Measurements from ENCODE around the gene KITLG.
"Not testable (repeated sequence)": the region's sequence is repeated elsewhere in the genome, so short reads cannot be mapped to it uniquely, and the experiment has no call there.

Gene KITLG

DNA sequence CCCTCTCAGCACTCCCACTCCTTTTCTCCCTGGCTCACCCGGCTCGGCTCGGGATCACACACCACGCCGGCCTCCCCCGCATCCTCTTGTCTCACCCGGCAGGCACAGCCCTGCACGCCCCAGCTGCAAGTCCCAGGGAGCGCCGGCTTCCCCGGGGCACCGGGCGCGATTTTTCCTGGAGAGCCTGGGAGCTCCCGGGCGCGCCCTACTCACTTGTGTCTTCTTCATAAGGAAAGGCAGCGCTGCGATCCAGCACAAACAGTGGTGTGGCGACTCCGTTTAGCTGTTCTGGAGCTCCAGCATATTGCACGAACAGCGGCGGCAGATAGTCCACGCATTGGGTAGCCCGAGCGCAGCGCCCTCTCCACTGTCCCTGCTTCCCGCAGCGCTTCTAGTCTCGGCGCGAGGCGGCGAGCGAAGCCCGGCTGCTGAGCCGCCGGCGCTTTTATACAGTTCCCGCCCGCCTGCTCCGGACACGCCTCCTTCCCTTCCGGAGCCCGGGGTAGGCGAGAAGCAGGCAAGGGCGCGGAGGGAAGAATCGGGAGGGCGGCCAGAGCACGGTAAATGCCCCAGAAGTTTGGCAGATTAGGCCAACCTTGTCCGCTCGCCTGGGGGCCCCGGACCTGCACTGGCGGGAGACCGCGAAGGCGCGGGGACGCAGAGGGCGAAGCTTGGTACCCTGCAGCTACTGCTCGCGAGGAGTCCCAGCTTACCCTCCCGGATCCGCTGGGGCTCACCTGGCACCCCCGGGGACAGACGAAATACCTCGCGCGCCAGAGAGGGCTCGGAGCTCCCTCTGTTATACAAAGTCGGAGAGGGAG, at the start of gene KITLG:
TSS of gene KITLG (minus strand) at position 421 of the 821 bp plus-strand sequence. CDS start at position 228, 193 bp downstream.
- DNase-seq, result peak; percentile 84

- peak; percentile 54 for DNase-seq
These were observed 48.7 kb upstream of the KITLG start for GRCh38 chr12:88628856-88629509.

DNA sequence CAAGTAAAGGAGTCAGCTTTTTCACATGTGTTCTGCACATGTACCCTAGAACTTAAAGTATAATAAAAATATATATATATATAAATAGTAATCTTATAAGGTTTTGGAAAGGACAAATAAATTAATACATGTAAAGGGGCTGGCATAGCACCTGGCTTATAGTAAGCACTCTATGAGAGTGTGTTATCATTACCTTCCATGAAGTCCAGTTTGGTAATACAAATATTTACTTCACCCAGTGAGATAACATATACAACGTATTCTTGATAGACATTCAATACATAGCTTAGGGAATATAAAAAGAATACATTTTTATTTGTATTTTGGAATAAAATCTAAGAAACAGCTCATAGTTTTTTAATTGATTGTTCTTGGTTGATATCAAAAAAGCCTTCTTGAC, 47.8 kb upstream of the KITLG start:
- not testable (repeated sequence) for DNase-seq

DNA sequence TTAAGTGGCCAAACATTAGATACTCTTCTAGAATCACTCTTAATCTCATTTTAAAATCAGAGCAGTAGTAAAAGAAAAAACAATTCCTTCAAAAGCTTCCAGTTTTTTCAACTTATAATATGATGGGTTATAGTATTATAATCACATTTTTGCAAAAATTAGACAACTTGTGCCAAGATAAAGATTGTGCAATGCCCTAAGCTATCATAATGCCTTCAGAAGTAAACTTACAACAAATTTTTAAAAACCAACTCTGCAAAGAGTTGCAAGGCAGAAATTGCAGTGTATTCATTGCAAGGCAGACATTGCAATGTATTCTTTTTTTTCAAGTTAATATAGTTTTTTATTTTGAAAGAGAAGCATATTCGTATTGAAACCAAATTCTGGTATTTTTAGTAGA, 47.2 kb upstream of the KITLG start:
- no peak for DNase-seq

DNA sequence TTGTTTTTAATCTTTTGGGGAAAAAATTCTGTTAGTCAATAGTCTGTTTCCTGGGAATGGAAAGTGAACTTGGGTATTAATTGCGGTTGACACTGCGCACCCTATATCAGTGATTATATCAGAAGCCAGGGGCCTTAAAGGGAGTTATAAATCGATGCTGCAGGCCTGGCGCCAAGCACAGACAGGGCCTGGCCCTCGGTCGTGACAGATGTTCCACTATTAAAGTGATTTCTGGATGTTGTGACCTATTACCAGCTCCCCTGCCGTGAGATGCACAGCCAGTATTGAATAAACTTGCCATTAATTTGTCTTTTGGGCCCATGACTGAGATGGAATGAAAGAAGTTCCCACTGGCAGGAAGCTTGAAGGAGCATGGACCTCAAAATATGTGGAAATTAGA, 45.1 kb upstream of the KITLG start:
- no peak for DNase-seq

GRCh38 chr12:88624911-88625310, 44.6 kb upstream of the KITLG start:
- no peak for DNase-seq

GRCh38 chr12:88623777-88624548, 43.7 kb upstream of the KITLG start:
- DNase-seq, result no peak

- DNase-seq, result no peak
These were observed 37.1 kb upstream of the KITLG start for GRCh38 chr12:88617352-88617751.

DNA sequence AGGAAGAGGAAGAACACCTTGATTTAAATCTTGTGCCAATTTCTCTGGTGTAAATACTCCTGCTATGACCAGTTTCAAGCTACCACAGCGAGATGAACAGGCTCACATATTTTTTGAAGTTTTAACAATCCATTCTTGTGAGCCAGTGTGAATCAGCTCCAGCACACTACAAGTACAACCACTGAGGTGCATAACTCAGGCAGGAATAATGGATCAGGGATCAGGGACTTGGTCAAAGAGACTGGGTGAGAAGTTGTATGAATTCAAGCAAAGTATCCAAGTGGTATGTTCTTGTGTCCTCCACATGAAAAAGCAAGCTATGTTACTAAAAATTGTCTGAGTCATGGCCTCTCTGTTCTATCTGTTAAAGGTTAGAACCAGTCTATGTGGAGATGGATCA, 35.2 kb upstream of the KITLG start:
- no peak for DNase-seq

DNA sequence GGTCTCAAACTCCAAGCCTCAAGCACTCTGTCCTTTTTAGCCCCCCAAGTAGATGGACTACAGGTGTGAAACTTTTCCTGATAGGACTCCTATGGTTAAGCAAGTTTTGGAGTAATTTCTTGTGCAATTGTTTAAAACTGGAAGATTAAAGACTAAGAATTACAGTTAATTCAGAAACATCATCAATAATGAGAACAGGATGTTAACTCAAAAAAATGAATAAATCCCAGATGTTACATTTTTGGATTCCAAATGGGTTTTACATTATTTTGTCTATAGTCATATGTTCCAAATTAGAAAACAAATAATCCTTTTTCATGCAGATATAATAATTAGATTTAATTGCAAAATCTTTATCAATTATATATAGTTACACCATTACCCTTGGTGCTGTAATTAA, 24.4 kb upstream of the KITLG start:
- DNase-seq, result no peak

GRCh38 chr12:88600272-88600671, 20.0 kb upstream of the KITLG start:
- DNase-seq, result no peak

GRCh38 chr12:88597365-88597764, 17.1 kb upstream of the KITLG start:
- DNase-seq, result no peak

DNA sequence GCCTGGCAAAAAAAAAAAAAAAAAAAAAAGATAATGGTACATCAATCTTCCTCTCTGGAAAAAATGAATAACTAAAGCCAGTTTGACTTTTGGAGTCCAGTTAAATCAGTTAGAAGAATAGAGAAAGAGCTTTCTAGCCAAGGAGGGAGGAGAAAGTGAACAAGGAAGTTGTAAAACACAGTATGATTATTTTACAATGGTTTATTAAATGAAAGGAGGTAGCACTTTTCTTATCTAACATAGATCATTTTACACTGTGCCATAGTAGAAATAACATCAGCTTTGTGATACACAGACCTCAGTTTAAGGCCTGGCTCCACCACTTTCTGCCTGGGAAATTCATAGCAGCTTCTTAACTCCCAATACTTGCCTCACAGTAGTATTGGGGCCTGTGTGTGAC, 15.4 kb upstream of the KITLG start:
- DNase-seq, result no peak

GRCh38 chr12:88594780-88595179, 14.5 kb upstream of the KITLG start:
- no peak for DNase-seq

- DNase-seq, result no peak
These were observed 11.1 kb upstream of the KITLG start for GRCh38 chr12:88591343-88591742.

- no peak for DNase-seq
These were observed 10.6 kb upstream of the KITLG start for GRCh38 chr12:88590851-88591250.

- no peak for DNase-seq
These were observed 4.8 kb upstream of the KITLG start for GRCh38 chr12:88585077-88585476.

GRCh38 chr12:88579601-88580050, 645 bp downstream of the KITLG start:
- DNase-seq, result peak; percentile 48

GRCh38 chr12:88579161-88579517, 1.1 kb downstream of the KITLG start:
- DNase-seq, result peak; percentile 61

DNA sequence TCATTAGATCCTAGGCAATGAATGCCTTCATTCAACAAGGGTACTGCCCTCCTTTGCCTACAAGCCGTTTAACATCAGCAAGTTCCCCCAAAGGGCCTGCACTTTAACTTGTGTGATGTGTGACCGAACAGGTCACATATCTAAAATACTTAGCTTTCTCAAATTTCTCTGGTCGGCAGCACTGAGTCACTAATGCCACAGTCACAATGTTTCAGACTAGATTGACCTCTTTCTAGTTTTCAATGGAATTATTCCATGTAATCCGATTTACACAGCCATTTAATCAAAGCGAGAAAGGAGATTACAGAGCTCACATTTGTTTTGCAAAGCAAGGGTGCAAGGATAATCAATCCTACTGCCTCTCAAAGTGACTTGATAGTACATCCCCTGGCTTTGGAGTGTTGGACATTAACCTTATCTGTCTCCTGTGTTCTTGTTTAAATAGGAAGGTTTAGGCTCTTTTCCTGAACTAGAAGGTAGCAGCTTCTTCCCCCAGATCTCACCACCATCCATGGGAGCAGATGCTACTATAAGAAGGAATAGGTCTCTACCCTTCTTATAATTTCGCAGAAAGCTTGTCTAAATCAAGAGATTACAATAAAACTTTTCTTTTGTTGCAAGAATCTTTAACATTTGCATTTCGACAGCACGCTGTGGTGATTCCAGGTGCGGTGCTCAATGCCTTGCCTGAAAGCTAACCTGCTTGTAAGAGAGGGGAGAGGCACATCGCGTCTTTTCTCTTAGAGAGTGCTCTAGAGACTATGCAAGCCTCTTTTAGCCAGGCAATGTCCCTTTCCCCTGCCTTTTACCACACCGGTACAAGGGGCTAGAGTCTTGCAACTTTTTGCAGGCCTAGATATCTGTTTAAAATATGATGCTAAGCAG, 1.8 kb downstream of the KITLG start:
- peak; percentile 53 for DNase-seq

GRCh38 chr12:88577537-88577936, 2.7 kb downstream of the KITLG start:
- no peak for DNase-seq

DNA sequence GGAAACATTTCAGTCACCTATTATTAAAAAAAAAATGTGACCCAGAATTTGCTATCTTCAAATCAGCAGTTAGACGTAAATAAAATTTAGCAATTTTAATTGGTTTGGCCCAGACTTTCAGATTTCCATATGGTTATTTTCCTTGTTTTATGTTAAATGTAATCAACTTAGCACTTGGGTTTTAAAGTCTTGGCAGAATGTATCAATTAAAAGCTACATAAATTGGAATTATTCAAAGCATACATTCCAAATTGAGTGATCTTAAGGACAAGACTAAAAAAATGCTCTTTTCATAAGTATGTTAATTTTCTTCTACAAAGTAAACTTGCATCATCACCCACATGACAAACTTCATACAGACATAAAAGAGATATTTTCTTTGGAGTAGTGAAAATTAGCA, 3.4 kb downstream of the KITLG start:
- no peak for DNase-seq
